HG03457 (cell line): ENCODE measurements around the gene USP36.

ENCODE experiments used
- ATAC-seq: cut with Tn5 transposase; IDR thresholded peaks from one replicate; pipeline ENCODE4 v1.9.1; 2021; ENCODE audit warnings: moderate number of reproducible peaks; ENCODE audit not compliant: unreplicated experiment

USP36 gene

GRCh38 chr17:78839762-78840529 is 668 bp downstream of the USP36 start:
- ATAC-seq, result peak; percentile 13

DNA sequence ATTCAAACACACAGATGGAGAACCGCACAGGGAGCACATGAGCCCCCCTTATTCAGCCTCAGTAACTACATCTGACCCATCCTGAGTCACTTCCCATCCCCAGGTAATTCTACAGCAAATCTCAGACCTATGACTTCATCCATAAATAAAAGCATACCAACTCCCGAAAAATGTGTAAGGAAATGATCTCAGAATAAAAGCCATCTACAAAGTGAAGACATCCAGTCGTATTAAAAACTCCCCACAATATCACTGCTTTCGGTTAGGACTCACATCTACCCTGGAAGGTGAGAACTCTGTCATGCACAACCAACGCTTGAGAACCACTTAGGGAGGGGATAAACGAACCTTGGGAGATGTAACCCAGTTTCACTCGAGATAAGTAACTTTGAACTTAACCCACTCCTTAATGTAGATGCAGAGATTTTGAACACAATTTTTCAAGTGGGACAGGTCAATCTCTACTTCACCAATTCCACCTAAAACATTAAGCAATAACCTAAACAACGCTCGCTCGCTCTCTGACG is 1.3 kb downstream of the USP36 start:
- no peak for ATAC-seq

DNA sequence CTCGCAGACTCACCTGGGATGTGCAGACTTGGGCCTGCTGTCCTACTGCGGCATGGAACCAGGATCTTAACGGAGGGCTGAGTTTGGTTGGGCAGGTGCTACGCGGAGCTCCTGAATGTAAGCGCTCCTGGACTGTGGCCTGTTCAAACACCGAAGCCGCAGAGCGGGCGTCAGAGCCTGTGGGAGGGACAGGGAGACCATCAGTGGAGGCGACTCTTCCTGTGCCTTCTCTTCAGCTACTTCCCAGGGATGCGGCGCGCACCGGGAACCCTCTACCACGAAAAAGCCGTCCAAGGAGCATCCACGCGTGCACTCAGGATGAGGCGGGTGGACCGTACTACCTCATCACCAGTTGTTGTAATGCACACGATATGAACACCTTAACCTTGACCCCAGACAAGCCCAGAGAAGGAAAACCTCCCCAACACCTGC is 2.0 kb downstream of the USP36 start:
- ATAC-seq, result no peak

GRCh38 chr17:78836420-78837021 is 4.1 kb downstream of the USP36 start:
- ATAC-seq, result no peak

GRCh38 chr17:78834571-78834970 is 6.0 kb downstream of the USP36 start:
- no peak for ATAC-seq

GRCh38 chr17:78832541-78832810 is 8.1 kb downstream of the USP36 start:
- ATAC-seq, result no peak

- no peak for ATAC-seq
Measured at GRCh38 chr17:78831688-78832540, 8.7 kb downstream of the USP36 start.

GRCh38 chr17:78829477-78829876 is 11.1 kb downstream of the USP36 start:
- no peak for ATAC-seq

- no peak for ATAC-seq
Measured at GRCh38 chr17:78828470-78829185, 12.0 kb downstream of the USP36 start.

DNA sequence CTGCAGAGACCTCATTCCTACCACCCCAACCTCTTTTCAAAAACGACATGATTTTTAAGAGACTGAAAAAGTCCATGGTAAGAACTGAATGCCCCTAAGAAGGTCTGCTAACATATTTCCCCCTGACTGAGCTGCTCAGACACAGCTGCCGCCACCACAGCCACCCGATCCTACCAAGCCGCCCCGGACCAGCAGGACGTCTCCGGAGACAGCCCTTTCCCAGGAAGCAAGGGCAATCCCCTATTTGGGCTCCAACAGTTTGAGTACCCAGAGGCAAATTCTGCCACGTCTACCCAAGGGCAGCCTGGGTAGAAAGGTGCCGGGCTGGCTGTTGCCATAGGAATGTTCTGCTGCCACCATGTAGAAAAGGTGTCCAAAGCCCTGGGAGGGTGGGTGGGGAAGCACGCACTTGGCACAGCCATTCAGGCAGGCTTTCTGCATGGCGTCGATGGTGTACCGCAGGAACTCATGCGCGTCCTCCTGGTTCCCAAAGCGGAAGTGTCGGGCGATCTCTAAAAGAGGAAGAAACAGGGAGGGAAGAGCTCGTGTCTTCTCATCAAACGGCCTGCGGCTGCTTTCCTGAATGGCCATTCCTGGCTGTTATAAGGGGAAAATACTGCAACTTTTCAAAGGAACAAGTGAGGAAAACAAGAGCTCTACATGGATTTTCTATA is 13.6 kb downstream of the USP36 start:
- no peak for ATAC-seq

GRCh38 chr17:78826421-78826820 is 14.2 kb downstream of the USP36 start:
- no peak for ATAC-seq

GRCh38 chr17:78825696-78826095 is 14.9 kb downstream of the USP36 start:
- no peak for ATAC-seq

GRCh38 chr17:78824240-78824639 is 16.4 kb downstream of the USP36 start:
- no peak for ATAC-seq

DNA sequence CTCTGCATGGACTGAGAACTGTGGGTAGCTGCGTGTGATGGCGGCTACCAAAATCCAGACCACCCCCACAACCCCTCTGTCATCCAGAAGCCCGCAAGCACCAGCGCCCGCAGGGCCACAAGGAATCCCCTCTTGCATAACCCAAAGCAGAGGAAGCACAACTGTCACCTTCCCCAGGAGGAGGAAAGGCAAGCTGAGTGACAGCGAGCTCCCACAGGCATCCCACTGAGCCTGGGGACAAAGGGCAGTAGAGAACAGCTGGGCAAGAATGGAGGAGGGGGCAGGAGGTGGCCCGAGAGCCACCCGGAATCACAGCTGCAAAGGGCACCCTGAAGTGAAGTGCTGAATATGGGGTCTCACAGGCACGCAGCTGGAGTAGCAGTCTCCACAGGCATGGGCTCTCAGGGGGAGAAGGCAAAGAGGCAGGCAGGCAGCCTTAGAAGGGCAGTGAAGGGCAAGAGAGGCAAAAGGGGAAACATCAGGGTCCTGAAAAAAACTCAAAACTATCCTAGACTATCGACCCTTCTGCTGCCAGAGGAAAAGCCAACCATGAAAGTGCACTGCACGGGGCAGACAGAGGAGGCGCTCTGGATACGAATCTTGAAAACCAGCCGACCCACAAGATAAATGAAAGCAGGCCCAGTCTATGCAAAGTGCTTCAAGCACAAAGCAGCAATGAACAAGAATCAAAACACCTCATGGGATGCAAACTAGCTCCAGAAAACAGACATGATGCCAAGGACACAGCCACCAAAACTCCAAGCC is 17.1 kb downstream of the USP36 start:
- ATAC-seq, result no peak

DNA sequence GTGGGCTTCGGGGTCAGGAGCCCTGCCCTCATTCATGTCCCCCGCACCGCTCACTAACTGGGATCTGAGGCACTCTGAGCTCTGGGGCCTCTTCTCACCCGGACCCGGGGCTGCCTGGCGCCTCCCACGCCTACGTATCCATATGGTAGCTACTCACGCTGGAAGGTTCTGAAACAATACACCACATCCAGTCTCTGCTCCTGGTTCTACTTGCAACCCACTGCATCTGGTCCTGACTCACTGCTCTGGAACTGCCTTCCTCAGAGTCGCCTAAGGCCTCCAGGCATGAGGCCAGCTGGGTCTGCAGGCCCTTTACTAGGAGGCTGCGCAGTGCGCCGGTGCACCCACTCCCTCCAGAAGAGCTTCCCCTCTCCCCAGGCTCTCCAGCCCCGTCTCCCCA is 18.1 kb downstream of the USP36 start:
- no peak for ATAC-seq

DNA sequence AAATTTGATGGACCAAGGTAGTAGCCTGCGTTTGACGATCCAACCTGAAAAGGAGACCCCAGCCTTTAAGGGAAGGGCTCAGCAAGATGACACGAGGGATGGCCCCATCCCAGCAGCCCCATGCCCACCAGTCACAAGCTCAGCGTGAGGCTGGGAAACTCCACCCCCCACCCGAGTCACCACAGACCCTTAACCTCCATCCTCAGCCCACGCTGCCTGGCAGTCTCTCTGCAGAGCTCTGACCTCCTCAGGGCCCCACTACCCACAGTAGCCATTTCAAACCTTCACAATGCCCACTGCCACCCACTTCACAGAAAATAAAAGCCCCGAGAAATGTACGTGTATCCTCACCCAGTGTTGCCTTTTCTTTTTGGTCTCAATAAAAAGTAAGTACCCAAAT is 18.7 kb downstream of the USP36 start:
- ATAC-seq, result no peak

DNA sequence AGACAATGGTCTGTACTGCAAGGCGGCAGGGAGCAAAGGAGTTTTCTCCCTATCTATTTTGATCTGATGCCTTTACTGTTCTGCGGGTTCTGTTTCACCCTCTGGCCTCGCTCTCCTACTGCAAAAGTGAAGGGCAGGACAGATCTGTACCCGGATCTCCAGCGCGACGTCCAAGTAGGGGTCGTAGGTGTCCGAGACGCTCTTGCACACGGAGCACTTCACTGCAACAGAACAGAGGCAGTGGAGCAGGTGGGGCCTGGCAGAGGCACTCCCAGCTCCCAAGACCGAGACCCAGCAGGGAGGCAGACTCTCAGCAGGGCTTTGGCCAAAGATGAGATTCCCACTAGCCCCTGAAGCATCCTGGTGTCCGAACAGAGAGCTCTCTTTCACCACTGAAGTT is 19.8 kb downstream of the USP36 start:
- no peak for ATAC-seq

GRCh38 chr17:78819806-78820792 is 20.5 kb downstream of the USP36 start:
- no peak for ATAC-seq

DNA sequence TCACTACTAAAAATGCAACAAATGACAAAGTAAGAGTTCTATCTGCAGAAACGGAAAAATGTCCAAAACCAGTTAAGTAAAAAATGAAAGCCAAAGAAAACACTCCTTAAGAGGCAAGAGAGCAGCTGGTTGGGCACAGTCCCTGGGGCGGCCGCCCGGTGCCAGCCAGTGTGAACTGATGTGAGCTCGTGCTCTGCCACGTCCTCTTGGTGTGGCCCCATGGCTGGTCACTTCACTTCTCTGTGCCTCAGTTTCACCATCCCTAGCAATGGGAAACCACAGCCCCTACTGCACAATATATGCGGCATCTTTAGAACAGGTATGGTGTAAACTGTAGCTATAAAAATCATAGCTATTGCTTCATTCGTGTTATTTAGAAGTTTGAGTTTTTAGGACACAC is 21.2 kb downstream of the USP36 start:
- no peak for ATAC-seq
